CD4-positive, alpha-beta T cell (primary cell): ENCODE data around the gene AP3S2. TPM values are rescaled to one million over a fixed set of nuclear protein-coding genes. Genes with fewer than 3 reads are reported as not detected.

Experiments
- ATAC-seq: fragments of 200-7000 bp; cut with Tn5 transposase; one replicate; pipeline ENCODE4 v1.10.0; 2022; ENCODE audit warnings: mild to moderate bottlenecking; ENCODE audit not compliant: poor library complexity
- CTCF ChIA-PET: fragments of 350-600 bp; sonication (Branson Sonifier 250); formaldehyde crosslinking; loops from one replicate; lab custom pipeline; 2021; ENCODE audit warnings: antibody characterized with exemption, inconsistent platforms; lab: Charles Lee
- POLR2A ChIA-PET: fragments of 350-600 bp; sonication (Branson Sonifier 250); formaldehyde crosslinking; loops from one replicate; lab custom pipeline; 2021; ENCODE audit warnings: antibody characterized with exemption, inconsistent platforms; lab: Charles Lee
- DNase-seq, 14 experiments: peaks; one replicate each; pipeline ENCODE4 v3.0.0-alpha.2; 2013 to 2020; ENCODE audit warnings: mixed read lengths in 2 of 14
- H3K27ac ChIP-seq, 2 donors: one replicate each; pipeline versions ENCODE4 v1.5.1 to v1.7.0; 2013; ENCODE audit warnings: low read length in 2 of 2, low read depth in 1 of 2, mild to moderate bottlenecking in 1 of 2
- H3K27me3 ChIP-seq, 2 experiments: 1 replicate in 1 of 2; 2 replicates in 1 of 2; pipeline versions ENCODE4 v1.6.1 to v1.7.0; 2013; ENCODE audit warnings: low read length in 2 of 2, control low read depth in 1 of 2, mild to moderate bottlenecking in 1 of 2, moderate library complexity in 1 of 2; ENCODE audit not compliant: insufficient read depth in 2 of 2, control insufficient read depth in 1 of 2
- H3K36me3 ChIP-seq: one replicate; pipeline ENCODE4 v1.6.1; 2013; ENCODE audit warnings: low read length, control low read depth; ENCODE audit not compliant: insufficient read depth
- H3K4me1 ChIP-seq: one replicate; pipeline ENCODE4 v1.6.1; 2013; ENCODE audit warnings: low read length, control low read depth; ENCODE audit not compliant: insufficient read depth
- H3K4me3 ChIP-seq: one replicate; pipeline ENCODE4 v1.5.1; 2013; ENCODE audit warnings: mild to moderate bottlenecking, low read length, moderate library complexity
- H3K9me3 ChIP-seq, 2 experiments: 1 replicate in 1 of 2; 2 replicates in 1 of 2; pipeline versions ENCODE4 v1.6.1 to v1.7.0; 2013; ENCODE audit warnings: low read length in 2 of 2, mild to moderate bottlenecking in 2 of 2, control low read depth in 1 of 2, moderate library complexity in 1 of 2; ENCODE audit not compliant: control insufficient read depth in 1 of 2, insufficient read depth in 1 of 2
- H3K27ac Mint-ChIP-seq: one replicate; pipeline ENCODE4 v1.8.0; 2020; ENCODE audit warnings: mixed read lengths
- H3K27me3 Mint-ChIP-seq: one replicate; pipeline ENCODE4 v1.8.0; 2021; ENCODE audit warnings: mixed read lengths
- H3K36me3 Mint-ChIP-seq: one replicate; pipeline ENCODE4 v1.8.0; 2021; ENCODE audit warnings: low read depth, mixed read lengths
- H3K4me1 Mint-ChIP-seq: one replicate; pipeline ENCODE4 v1.8.0; 2021; ENCODE audit warnings: low read depth, mixed read lengths
- H3K4me3 Mint-ChIP-seq: one replicate; pipeline ENCODE4 v1.8.0; 2020; ENCODE audit warnings: mild to moderate bottlenecking, mixed read lengths
- H3K9me3 Mint-ChIP-seq: one replicate; pipeline ENCODE4 v1.8.0; 2020; ENCODE audit warnings: mixed read lengths
- CTCF ChIP-seq: fragments of 200-600 bp; IDR thresholded peaks from one replicate; pipeline ENCODE4 v1.8.0; 2022; ENCODE audit warnings: antibody characterized with exemption, mild to moderate bottlenecking
- intact Hi-C, 2 experiments: fragments of 100-400 bp; cut with DNase I in 1 of 2; cut with micrococcal nuclease in 1 of 2; formaldehyde crosslinking; loops; one replicate each; pipeline versions ENCODE4 v1.15.1 to v1.9.0; 2023 to 2025; cut with DNase I, micrococcal nuclease
- total RNA-seq, 174 experiments: library from RNA in 2 of 174; stranded (reverse) in 2 of 174; gene quantifications; one replicate each; pipeline ENCODE4 v1.2.3 and lab custom pipeline; 2021 to 2026

Gene AP3S2
- total RNA-seq, 2 experiments from 2014 or later = 18.9 to 20.5 TPM

GRCh38 chr15:89912145-89912673 lies 18.4 kb upstream of the AP3S2 start:
- Histone ChIP-seq H3K9me3 (peaks cover 0 to 4% of the 10 kb centered on the region in 2 experiments), H3K27ac (no peak overlapping the region), H3K36me3 (no peaks in the 10 kb centered on the region), H3K4me1 (peaks cover 8% of the 10 kb centered on the region), H3K27me3 (peaks cover 20 to 23% of the 10 kb centered on the region in 2 experiments), H3K4me3 (peak overlapping the region; percentile 5)
- Mint-ChIP-seq H3K4me1 (no peaks in the 10 kb centered on the region), H3K27me3 (peaks cover 47% of the 10 kb centered on the region), H3K9me3 (no peaks in the 10 kb centered on the region), H3K27ac (no peak overlapping the region), H3K4me3 (no peak overlapping the region), H3K36me3 (no peaks in the 10 kb centered on the region)
- CTCF ChIA-PET = no interaction called here
- ATAC-seq (no peak), DNase-seq (no peak)
- intact Hi-C loops = no loop called here
- TF ChIP-seq CTCF = no peak
- POLR2A ChIA-PET = no interaction called here

- no peak overlapping the region for H3K4me3 Mint-ChIP-seq
- no peaks in the 10 kb centered on the region for H3K9me3 Mint-ChIP-seq
- H3K9me3 ChIP-seq = peaks cover 0 to 4% of the 10 kb centered on the region in 2 experiments
- no peak for TF ChIP-seq CTCF
- intact Hi-C loops = no loop called here
- H3K36me3 ChIP-seq = no peaks in the 10 kb centered on the region
- POLR2A ChIA-PET = interaction anchor here (1.0 kb wide), 1 partner anchor 90 kb away, joined by 3 read pairs; the partner anchor contains the start of gene ZNF710
- peaks cover 47% of the 10 kb centered on the region for H3K27me3 Mint-ChIP-seq
- H3K4me3 ChIP-seq = no peak overlapping the region
- CTCF ChIA-PET = no interaction called here
- H3K27ac Mint-ChIP-seq = no peak overlapping the region
- peak in 3 of 14 experiments; percentile 8 to 33 (median 20) for DNase-seq
- no peak for ATAC-seq
- peaks cover 8% of the 10 kb centered on the region for H3K4me1 ChIP-seq
- no peaks in the 10 kb centered on the region for H3K36me3 Mint-ChIP-seq
- peaks cover 20 to 23% of the 10 kb centered on the region in 2 experiments for H3K27me3 ChIP-seq
- H3K27ac ChIP-seq = no peak overlapping the region
- H3K4me1 Mint-ChIP-seq = no peaks in the 10 kb centered on the region
Measured at GRCh38 chr15:89910891-89911626, 17.3 kb upstream of the AP3S2 start.

- Histone ChIP-seq H3K27me3 (peaks cover 18 to 23% of the 10 kb centered on the region in 2 experiments), H3K4me1 (peaks cover 8% of the 10 kb centered on the region), H3K9me3 (peaks cover 0 to 4% of the 10 kb centered on the region in 2 experiments), H3K4me3 (no peak overlapping the region), H3K36me3 (no peaks in the 10 kb centered on the region), H3K27ac (no peak overlapping the region)
- intact Hi-C loops = no loop called here
- no peaks in the 10 kb centered on the region for H3K9me3 Mint-ChIP-seq
- no peaks in the 10 kb centered on the region for H3K36me3 Mint-ChIP-seq
- H3K27ac Mint-ChIP-seq = no peak overlapping the region
- DNase-seq = no peak
- H3K27me3 Mint-ChIP-seq = peaks cover 43% of the 10 kb centered on the region
- TF ChIP-seq CTCF = no peak
- no peak for ATAC-seq
- ChIA-PET CTCF (no interaction called here), POLR2A (no interaction called here)
- H3K4me1 Mint-ChIP-seq = no peaks in the 10 kb centered on the region
- no peak overlapping the region for H3K4me3 Mint-ChIP-seq
Measured at GRCh38 chr15:89909611-89910010, 15.8 kb upstream of the AP3S2 start.
